Measurements from ENCODE around the gene GAS2L2.

Gene GAS2L2

GRCh38 chr17:35793257-35793656, 40.2 kb upstream of the GAS2L2 start:
- TF ChIP-seq PAX5 (IDR thresholded peaks at IDR 0.05; ENCODE audit: insufficient read depth, low read length, severe bottlenecking) = no peak
- no peak for TF ChIP-seq POLR2A (IDR thresholded peaks at IDR 0.05; ENCODE audit: low read depth, low read length)
- no peak for FAIRE-seq
- no peak for DNase-seq (ENCODE audit: insufficient read length, low spot score)

- no peak for FAIRE-seq
- TF ChIP-seq POLR2AphosphoS5 (IDR thresholded peaks at IDR 0.05; ENCODE audit: low read depth, low read length) (no peak), PAX5 (IDR thresholded peaks at IDR 0.05; ENCODE audit: insufficient read depth, low read length, severe bottlenecking) (no peak), POLR2A (IDR thresholded peaks at IDR 0.05; ENCODE audit: low read depth, low read length) (no peak), SPI1 (IDR thresholded peaks at IDR 0.05; ENCODE audit: low read depth, low read length) (no peak), POU2F2 (IDR thresholded peaks at IDR 0.05; ENCODE audit: low read depth, low read length) (no peak), TAF1 (IDR thresholded peaks at IDR 0.05; ENCODE audit: low read depth, low read length) (no peak)
- DNase-seq (ENCODE audit: insufficient read length, low spot score) = no peak
These were observed 38.8 kb upstream of the GAS2L2 start for GRCh38 chr17:35791681-35792350.

- no peak for DNase-seq (ENCODE audit: insufficient read length, low spot score)
- TF ChIP-seq TAF1 (IDR thresholded peaks at IDR 0.05; ENCODE audit: low read depth, low read length) (no peak), POLR2A (IDR thresholded peaks at IDR 0.05; ENCODE audit: low read depth, low read length) (no peak), PAX5 (IDR thresholded peaks at IDR 0.05; ENCODE audit: insufficient read depth, low read length, severe bottlenecking) (no peak), POLR2AphosphoS5 (IDR thresholded peaks at IDR 0.05; ENCODE audit: low read depth, low read length) (no peak), POU2F2 (IDR thresholded peaks at IDR 0.05; ENCODE audit: low read depth, low read length) (no peak), SPI1 (IDR thresholded peaks at IDR 0.05; ENCODE audit: low read depth, low read length) (no peak)
- FAIRE-seq = no peak
These were observed 37.8 kb upstream of the GAS2L2 start for GRCh38 chr17:35790841-35791240.

GRCh38 chr17:35788477-35789368, 35.7 kb upstream of the GAS2L2 start:
- DNase-seq (ENCODE audit: insufficient read length, low spot score) (no peak), FAIRE-seq (no peak)
- TF ChIP-seq SPI1 (IDR thresholded peaks at IDR 0.05; ENCODE audit: low read depth, low read length) (no peak), POLR2AphosphoS5 (IDR thresholded peaks at IDR 0.05; ENCODE audit: low read depth, low read length) (no peak), POLR2A (IDR thresholded peaks at IDR 0.05; ENCODE audit: low read depth, low read length) (no peak), PAX5 (IDR thresholded peaks at IDR 0.05; ENCODE audit: insufficient read depth, low read length, severe bottlenecking) (no peak), POU2F2 (IDR thresholded peaks at IDR 0.05; ENCODE audit: low read depth, low read length) (no peak), TAF1 (IDR thresholded peaks at IDR 0.05; ENCODE audit: low read depth, low read length) (no peak)

- FAIRE-seq = no peak
These were observed 33.9 kb upstream of the GAS2L2 start for GRCh38 chr17:35786941-35787432.

GRCh38 chr17:35784895-35785294, 31.9 kb upstream of the GAS2L2 start:
- no peak for DNase-seq (ENCODE audit: insufficient read length, low spot score)
- no peak for TF ChIP-seq TAF1 (IDR thresholded peaks at IDR 0.05; ENCODE audit: low read depth, low read length)
- no peak for TF ChIP-seq POLR2A (IDR thresholded peaks at IDR 0.05; ENCODE audit: low read depth, low read length)
- no peak for TF ChIP-seq POLR2AphosphoS5 (IDR thresholded peaks at IDR 0.05; ENCODE audit: low read depth, low read length)
- no peak for TF ChIP-seq PAX5 (IDR thresholded peaks at IDR 0.05; ENCODE audit: insufficient read depth, low read length, severe bottlenecking)
- no peak for TF ChIP-seq POU2F2 (IDR thresholded peaks at IDR 0.05; ENCODE audit: low read depth, low read length)
- no peak for TF ChIP-seq SPI1 (IDR thresholded peaks at IDR 0.05; ENCODE audit: low read depth, low read length)
- FAIRE-seq = no peak

More at GRCh38 chr17:35786941-35787432, 33.9 kb upstream of the GAS2L2 start:
- no peak for TF ChIP-seq POLR2A (IDR thresholded peaks at IDR 0.05; ENCODE audit: low read depth, low read length)
- no peak for TF ChIP-seq SPI1 (IDR thresholded peaks at IDR 0.05; ENCODE audit: low read depth, low read length)
- no peak for TF ChIP-seq TAF1 (IDR thresholded peaks at IDR 0.05; ENCODE audit: low read depth, low read length)
- no peak for TF ChIP-seq POLR2AphosphoS5 (IDR thresholded peaks at IDR 0.05; ENCODE audit: low read depth, low read length)
- no peak for TF ChIP-seq PAX5 (IDR thresholded peaks at IDR 0.05; ENCODE audit: insufficient read depth, low read length, severe bottlenecking)
- DNase-seq (ENCODE audit: insufficient read length, low spot score) = no peak

GRCh38 chr17:35780950-35781349, 27.9 kb upstream of the GAS2L2 start:
- DNase-seq (ENCODE audit: insufficient read length, low spot score) = no peak
- TF ChIP-seq POLR2A (IDR thresholded peaks at IDR 0.05; ENCODE audit: low read depth, low read length) = no peak
- no peak for FAIRE-seq

- no peak for DNase-seq (ENCODE audit: insufficient read length, low spot score)
- no peak for FAIRE-seq
- TF ChIP-seq SPI1 (IDR thresholded peaks at IDR 0.05; ENCODE audit: low read depth, low read length) (no peak), POU2F2 (IDR thresholded peaks at IDR 0.05; ENCODE audit: low read depth, low read length) (no peak), PAX5 (IDR thresholded peaks at IDR 0.05; ENCODE audit: insufficient read depth, low read length, severe bottlenecking) (no peak), POLR2A (IDR thresholded peaks at IDR 0.05; ENCODE audit: low read depth, low read length) (no peak), TAF1 (IDR thresholded peaks at IDR 0.05; ENCODE audit: low read depth, low read length) (no peak), POLR2AphosphoS5 (IDR thresholded peaks at IDR 0.05; ENCODE audit: low read depth, low read length) (no peak)
These were observed 25.7 kb upstream of the GAS2L2 start for GRCh38 chr17:35778641-35779196.

- DNase-seq (ENCODE audit: insufficient read length, low spot score) (no peak), FAIRE-seq (no peak)
- no peak for TF ChIP-seq SPI1 (IDR thresholded peaks at IDR 0.05; ENCODE audit: low read depth, low read length)
- TF ChIP-seq POLR2A (IDR thresholded peaks at IDR 0.05; ENCODE audit: low read depth, low read length) = no peak
- TF ChIP-seq POLR2AphosphoS5 (IDR thresholded peaks at IDR 0.05; ENCODE audit: low read depth, low read length) = no peak
- TF ChIP-seq PAX5 (IDR thresholded peaks at IDR 0.05; ENCODE audit: insufficient read depth, low read length, severe bottlenecking) = no peak
- TF ChIP-seq POU2F2 (IDR thresholded peaks at IDR 0.05; ENCODE audit: low read depth, low read length) = no peak
- no peak for TF ChIP-seq TAF1 (IDR thresholded peaks at IDR 0.05; ENCODE audit: low read depth, low read length)
These were observed 22.5 kb upstream of the GAS2L2 start for GRCh38 chr17:35775583-35775982.
